MV-4-11 (cell line): Measurements from ENCODE around the gene DCDC2.
"Not testable (repeated sequence)": the region's sequence is repeated elsewhere in the genome, so short reads cannot be mapped to it uniquely, and the experiment has no call there.

Source experiments
- DNase-seq: peaks from one replicate; lab custom pipeline; 2025; lab: John Stamatoyannopoulos, UW

Gene DCDC2

DNA sequence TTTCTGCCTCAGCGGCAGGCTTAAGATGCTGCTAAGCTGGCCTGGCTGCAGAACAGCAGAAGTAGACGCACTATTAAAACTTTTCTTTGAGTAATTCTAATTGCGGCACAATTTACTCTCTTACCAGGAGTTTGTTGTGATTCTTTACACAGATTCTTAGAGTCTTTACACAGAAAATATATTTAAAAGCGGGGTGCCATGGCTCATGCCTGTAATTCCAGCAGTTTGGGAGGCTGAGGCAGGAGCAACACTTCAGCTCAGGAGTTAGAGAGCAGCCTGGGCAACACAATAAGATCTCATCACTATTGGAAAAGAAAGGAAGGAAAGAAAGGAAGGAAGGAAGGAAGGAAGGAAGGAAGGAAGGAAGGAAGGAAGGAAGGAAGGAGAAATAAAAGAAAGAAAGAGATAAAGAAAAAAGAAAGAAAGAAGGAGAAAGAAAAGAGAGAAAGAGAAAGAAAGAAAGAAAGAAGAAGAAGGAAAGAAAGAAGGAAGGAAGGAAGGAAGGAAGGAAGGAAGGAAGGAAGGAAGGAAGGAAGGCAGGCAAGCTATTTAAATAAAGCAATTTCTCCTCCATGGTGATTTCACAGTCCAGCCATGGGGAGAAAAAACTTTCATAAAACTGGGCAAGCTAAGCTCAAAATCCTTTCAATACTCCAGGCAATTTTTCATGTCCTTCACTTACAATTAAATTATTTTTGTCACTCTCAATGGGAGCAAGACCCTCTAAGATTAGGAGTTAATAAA lies 23.8 kb upstream of the DCDC2 start:
- no peak for DNase-seq

DNA sequence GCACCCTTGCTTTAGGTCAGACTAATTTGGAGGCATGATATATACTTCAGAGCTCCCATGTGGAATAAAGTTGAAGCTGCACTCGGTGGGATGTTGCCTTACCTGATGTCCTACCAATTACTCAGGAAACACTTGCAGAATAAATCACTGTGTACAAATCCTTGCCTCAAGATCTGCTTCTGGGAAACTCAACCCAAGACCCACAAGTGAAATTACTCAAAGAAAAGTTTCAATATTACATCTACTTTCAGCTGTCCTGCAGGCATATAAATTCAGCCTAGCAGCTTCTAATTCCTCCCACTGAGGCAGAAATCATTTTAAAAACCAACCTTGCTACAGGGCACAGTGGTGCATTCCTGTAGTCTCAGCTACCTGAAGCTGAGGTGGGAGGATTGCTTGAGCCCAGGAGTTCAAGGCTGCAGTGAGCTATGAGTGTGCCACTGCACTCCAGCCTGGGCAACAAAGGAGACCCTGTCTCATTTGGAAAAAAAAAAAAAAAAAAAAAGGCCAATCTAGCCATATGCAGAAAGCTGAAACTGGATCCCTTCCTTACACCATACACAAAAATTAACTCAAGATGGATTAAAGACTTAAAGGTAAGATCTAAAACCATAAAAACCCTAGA lies 20.7 kb upstream of the DCDC2 start:
- no peak for DNase-seq

DNA sequence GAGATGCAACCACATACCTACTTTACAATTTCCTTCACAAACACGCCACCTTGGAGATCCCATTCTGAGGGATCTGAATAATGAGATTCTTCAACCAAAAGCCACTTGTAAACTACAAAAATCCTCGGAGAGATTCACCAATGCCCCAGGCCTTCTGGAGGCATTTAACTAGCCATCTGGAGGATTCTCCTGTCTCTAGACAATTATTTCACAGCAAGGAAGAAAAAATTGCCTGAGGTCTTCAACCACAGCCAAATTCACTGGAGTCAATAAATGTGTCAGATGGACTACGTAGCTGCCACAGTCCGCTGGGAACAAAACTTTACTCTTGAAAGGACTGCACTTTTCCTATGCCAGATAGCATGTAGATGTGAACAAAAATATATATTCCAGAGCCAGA lies 19.0 kb upstream of the DCDC2 start:
- no peak for DNase-seq

DNA sequence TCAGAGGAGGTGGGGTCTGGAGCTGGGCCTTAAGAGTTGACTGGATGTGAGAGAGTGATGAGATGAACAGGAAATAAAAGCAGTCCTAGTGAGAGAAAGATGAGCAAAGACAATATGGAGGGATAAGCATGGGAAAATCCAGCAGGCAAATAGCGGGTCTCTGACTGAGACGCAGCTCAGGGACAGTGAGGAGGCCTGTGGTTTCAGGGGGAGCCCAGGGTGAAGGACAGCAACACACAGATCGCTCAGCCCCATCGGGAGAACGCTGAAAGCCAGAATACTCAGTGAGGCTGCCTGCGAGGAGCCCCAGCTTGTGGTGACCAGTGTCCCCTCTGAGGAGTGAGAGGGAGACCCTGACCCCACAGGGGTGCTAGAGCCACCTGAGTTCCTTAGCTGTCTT lies 16.8 kb upstream of the DCDC2 start:
- DNase-seq = no peak

DNA sequence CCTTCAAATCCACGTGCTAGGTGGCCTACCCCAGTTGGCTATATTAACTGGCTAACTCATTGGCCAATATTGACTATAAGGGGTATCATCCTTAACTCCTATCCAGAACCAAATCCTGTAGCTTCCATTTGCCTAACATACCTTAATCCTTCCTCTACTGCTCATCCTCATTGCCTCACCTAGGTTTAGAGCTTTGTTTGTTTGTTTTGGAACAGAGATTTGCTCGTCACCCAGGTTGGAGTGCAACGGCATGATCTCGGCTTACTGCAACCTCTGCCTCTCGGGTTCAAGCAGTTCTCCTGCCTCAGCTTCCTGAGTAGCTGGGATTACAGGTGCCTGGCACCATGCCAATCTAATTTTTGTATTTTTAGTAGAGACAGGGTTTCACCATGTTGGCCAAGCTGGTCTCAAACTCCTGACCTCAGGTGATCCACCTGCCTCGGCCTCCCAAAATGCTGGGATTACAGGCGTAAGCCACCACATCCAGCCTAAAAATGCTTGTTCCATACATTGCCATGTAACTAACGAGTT lies 7.3 kb upstream of the DCDC2 start:
- DNase-seq = not testable (repeated sequence)

DNA sequence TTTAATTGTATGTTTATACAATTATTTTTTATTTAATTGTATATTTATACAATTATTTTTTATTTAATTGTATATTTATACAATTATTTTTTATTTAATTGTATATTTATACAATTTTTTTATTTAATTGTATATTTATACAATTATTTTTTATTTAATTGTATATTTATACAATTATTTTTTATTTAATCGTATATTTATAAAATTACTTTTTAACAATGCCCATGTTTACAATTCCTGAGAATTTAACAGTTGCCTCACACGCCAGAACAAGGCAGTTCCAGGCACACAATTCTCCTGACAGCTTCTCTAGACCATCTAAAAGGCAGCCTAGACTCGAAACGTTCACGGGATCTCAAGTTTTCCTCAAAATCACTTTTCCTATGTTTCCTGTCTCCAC lies 4.5 kb upstream of the DCDC2 start:
- DNase-seq = not testable (repeated sequence)

DNA sequence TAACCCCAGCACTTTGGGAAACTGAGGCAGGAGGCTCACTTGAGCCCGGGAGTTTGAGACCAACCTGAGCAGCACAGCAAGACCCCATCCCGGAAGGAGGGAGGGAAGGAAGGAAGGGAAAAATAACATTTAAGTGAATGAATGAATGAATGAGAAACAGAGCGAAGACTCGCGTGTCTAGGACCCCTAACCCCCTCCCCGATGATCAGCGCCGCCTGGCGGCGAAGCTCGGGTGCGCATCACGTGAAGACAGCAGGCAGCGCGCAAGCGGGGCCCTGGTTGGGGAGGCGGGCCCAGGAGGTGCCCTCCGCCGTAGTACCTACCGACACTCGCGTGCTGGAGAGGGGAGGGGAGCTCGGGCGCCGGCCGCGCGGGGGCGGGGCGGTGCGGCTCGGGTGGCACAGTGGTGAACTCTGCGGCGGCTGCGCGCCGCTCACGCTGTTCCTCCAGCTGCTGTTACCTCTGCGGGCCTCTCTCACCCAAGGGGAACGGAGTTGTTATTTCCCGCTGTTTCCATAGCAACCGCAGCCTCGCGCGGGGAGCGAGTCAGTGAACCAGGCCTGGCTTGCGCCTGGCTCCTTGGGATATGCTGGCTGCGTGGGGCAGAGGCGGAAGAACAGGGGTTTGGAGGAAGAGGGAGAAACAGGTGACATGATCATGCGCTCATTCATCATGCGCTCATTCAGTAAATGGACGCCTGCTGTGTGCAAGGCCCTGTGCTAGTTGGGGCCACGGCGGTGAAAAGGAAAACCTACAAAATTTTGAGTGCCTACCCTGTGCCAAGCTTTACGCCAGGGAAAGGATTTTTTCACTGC lies 2.0 kb upstream of the DCDC2 start:
- peak; percentile 78 for DNase-seq

DNA sequence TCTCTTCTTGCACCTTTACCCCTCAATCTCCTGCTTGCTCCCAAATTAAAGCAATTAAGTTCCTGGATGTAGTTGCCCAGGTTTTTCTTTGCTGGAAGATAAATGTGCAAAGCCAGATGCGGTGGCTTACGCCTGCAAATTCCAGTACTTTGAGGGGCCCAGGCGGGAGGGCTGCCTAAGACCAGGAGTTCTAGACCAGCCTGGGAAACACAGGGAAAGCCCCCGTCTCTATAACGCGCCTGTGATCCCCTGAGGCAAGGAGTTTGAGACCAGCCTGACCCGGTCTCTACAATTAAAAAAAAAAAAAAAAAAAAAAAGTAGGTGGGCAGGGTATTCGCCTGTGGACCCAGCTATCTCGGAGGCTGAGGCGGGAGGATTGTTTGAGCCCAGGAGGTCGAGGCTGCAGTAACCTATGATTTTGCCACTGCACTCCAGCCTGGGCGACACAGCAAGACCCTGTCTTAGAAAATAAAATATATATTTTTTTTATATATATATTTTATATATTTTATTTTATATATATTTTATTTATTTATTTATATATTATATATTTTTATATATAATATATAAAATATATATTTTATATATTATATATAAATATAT lies 461 bp upstream of the DCDC2 start:
- DNase-seq = no peak

DNA sequence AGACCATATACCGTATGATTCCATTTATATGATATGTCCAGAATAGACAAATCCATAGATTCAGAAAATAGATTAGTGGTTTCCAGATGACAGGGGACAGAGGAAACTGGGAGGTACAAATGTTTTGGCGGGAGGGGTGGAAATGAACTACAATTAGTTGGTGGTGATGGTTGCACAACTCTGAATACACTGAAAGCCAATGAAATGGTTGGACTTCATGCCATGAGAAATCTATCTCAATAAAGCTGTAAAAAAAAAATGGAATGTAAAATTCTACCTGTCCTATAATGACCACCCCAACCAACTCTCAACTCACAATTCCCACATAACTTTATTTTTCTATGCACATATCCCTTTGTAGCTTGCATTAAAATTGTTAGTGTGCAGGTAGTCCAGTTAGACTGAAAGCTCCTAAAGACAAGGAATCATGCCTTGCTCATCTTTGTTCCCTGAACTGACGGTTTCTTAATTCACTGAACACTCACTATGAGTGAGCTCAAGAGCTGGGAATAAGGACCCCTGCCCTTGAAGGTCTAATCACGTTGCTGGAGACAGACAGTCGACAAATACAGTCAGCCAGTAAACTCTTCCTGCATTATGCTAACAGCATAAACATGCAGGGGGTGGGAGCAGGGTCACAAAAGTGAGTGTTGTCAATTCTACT lies 1.4 kb downstream of the DCDC2 start:
- DNase-seq = no peak

DNA sequence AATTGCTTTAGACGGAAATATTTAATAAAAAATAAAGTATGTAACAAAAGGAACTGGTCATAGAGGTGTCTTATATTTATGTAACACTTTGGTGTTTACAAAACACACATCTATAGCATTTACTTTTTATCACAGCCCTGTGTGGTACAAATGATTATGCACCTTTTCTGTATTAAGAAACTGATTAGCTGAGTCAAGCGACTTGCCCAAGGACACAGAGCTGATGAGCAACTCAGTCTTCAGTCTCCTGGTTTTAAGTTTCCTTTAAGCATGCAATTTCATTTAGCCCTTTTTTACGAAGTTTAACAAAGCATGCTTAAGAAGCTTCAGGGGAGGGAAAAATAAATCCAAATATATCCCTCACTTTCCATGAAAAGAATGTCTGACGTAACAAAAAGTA lies 2.5 kb downstream of the DCDC2 start:
- DNase-seq = no peak

DNA sequence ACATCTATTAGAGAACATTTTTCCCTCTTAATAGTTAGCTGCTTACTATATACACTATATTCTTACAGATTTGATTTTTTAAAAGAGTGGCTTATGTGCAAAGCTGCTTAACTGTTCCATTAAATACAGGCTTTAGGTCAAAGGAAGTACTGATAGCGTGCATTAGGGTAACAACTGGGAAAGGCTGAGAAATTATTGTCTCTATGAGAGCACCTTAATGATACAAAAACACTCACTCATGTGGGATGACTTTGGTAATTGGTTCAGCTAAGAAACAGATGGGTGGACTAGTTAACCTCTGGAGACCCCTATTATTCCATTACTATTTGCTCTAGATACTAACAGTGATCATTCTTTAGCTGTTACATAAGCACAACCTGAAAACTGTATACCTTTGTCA lies 4.0 kb downstream of the DCDC2 start:
- no peak for DNase-seq

DNA sequence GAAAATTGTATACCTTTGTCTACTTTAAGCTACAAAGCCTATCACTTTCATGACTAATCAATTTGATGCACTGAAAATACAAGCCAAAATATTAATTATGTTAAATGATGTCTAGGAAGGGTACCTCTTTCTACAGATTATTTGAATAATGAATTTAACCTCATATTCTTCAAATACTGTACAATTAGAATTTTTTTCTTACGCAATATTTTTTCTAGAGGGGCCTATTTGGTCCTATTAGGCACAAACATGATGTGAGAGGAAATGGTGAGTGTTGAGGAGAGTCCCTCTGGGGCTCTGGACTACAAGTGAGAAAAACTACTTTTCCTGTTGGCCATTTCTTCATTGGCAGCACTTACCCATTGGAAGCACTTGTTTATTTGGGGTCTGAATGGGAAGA lies 5.4 kb downstream of the DCDC2 start:
- DNase-seq = no peak

DNA sequence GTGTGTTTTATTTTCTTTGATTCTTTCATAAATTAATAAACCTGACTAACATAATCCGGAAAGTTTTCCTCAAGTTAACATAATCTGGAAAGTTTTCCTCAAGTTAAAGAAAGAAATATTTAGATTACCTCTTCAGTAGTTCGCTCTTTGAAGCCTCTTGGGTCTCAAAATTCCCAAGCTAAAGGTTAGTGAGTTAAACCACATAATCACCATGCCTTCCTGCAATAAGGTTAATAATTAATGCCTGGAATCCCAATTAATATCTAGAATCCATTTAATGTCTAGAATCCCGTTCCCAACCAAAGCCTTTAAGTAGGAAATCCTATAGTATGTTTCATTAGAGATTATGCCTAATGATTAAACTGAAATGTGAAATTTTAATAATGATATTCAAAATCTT lies 12.9 kb downstream of the DCDC2 start:
- no peak for DNase-seq

DNA sequence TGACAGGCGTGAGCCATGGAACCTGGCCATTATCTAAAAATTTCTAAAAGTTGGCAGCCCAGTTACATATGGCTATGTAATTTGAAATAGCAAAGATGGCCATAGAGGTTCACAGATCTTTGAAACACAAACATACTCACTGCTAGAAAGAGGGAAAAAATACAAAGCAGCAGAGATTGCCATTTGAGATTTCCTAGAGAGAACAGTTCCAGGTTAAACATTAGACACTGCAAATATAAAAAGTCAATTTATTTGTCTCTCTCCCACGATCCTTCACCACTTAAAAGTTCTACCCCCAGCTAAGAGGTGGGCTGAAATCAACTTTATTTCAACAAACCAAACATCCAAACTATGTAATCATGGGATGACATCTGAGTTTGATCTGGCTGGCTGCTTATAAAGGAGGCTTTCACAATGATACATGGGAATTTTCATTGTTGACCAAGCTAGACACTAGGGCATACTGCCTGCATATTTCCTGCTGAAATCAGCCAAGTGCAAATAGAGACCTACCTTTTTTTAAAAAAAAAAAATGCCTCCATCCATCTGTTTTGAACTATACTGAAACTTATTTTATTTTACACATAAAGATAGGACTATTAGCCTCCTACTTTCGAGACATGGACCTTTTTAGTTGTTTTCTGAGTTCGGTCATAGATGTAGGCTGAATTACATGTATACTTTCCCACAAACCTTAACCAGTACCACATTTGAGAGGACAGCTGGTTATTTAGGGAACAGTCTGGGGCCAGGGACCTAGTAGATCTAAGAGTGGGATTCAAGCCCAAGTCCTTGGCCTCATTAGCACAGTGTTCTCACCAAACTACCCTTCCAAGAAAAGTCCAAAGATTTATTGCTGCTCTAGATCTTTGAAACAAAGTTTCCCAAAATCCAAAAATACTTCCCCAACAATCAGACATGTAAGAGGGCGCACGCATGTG lies 16.6 kb downstream of the DCDC2 start:
- no peak for DNase-seq

DNA sequence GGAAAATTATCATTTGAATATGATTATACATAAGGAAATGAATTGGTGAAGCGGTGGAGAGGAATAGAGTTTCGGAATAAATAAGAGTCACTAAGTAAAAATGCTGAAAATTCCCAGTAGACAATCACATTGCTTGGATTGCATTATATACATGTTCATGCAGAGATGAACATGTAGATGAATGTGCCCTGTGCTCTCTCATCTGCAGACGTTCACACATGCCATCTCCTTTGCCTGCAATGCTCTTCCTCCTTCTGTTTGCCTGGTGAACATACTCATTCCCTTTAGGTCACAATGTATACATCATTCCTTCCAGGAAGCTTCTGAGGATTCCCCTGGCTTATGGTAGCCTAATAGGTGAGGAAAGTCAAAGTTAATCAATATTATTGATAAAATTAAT lies 17.9 kb downstream of the DCDC2 start:
- DNase-seq = no peak

DNA sequence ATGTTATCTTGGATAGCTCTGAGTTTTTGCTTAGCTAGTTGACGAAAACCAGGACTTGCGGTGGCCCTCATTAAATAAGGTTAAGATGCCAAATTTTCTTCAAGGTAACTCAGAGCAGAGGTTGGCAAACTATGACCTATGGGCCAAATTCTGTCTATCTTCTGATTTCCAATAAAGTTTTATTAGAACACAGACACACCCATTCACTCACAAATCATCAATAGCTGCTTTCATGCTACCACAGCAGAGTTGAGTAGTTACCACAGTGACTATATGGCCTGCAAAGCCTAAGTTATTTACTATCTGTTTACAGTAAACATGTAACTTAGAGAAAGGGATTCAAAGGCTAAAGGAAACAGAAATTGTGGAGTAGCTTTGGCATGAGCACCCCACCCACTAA lies 23.6 kb downstream of the DCDC2 start:
- no peak for DNase-seq

DNA sequence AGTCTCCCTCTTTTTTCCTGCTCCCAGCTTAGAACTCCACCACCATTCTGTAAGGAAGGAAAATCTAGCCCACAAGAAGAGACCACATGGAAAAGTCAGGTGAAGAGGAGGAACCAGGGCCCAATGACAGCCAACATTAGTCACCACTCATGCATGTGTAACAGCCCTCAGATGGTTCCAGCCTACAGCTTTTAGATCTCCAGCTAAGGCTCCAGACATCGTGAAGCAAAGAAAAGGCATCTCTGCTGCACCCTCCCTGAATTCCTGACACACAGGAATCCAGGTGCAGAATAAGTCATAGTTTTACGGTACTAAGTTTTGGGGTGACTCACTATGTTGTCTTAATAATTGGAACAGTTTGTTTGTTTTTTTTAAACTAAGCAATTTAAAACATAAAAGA lies 25.5 kb downstream of the DCDC2 start:
- DNase-seq = no peak

DNA sequence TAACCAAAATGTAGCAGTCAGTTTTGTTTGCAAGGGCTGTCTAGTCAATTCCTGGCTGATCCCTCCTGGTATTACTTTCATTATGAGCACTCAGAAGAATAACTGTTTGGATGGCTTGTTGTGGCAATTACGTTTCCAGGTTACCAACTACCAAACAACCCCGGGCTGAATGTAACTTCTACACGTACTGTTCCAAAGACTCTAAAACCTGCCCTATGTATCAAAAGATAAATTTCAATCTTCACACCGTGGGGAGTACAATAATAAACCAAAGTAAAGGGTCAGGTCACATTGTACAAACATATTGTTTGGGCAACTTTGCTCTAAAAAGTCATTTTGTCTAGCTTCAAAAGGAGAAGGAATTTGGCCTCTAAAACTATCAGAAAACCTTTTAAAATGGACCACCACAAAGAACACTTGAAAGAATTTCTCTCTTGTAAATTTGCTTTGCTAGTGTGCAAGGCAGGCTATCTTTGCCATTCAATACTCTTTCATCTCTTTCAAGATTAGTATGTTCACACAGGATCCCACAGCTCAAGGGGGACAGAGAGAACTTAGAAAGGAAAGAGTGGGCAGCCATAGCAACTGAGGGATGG lies 27.6 kb downstream of the DCDC2 start:
- DNase-seq = no peak

DNA sequence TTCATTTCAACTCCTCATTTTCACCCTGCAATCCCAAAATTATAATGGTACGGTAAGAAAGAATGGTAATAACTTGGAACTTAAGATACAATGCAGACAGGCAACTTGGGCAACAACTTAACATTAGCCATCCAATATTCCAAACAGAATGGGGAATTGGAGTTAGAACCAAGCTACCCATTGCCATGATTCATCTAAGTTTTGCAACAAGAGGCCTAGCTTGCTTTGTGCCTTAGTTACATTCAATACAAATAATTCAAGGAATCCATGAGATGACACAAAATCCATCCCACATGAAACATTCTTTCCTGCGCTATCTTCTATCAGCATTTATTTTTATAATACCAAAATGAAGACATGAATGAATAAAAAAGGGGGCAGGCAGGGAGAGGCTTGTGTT lies 28.4 kb downstream of the DCDC2 start:
- DNase-seq = no peak

DNA sequence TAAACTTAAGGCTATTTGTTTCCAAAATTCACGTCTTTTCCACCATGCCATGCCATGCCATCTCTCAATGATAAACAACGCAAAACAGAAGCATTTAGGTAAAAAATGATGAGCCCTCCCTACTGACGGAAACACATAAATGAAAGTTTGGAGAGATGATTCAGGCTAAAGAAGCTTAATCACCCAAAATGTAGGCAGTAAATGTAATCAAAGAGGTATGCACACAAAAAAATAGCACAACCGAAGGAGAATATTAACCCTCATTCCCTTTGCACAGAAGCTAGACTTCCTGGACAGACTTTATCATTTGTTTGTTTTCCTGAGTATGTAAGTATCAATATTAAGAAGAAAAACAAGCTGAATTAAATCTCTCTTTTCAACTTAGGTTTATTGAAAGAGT lies 28.8 kb downstream of the DCDC2 start:
- DNase-seq = no peak
